HG02973 (cell line): ENCODE measurements around the gene RAB3A.
"Not testable (repeated sequence)": the region's sequence is repeated elsewhere in the genome, so short reads cannot be mapped to it uniquely, and the experiment has no call there.

Experiments
- ATAC-seq: cut with Tn5 transposase; IDR thresholded peaks from one replicate; pipeline ENCODE4 v1.9.1; 2021; ENCODE audit warnings: moderate library complexity; ENCODE audit not compliant: unreplicated experiment

The RAB3A gene

GRCh38 chr19:18224525-18225354 is 20.9 kb upstream of the RAB3A start:
- peak; percentile 88 for ATAC-seq

GRCh38 chr19:18223860-18224524 is 20.1 kb upstream of the RAB3A start:
- ATAC-seq = peak; percentile 13

- ATAC-seq = no peak
Measured at GRCh38 chr19:18221815-18222725, 18.2 kb upstream of the RAB3A start.

- no peak for ATAC-seq
Measured at GRCh38 chr19:18220632-18221275, 16.9 kb upstream of the RAB3A start.

GRCh38 chr19:18219911-18220631 is 16.2 kb upstream of the RAB3A start:
- no peak for ATAC-seq

- no peak for ATAC-seq
Measured at GRCh38 chr19:18218600-18218999, 14.8 kb upstream of the RAB3A start.

- no peak for ATAC-seq
Measured at GRCh38 chr19:18218159-18218558, 14.3 kb upstream of the RAB3A start.

GRCh38 chr19:18216789-18217188 is 12.9 kb upstream of the RAB3A start:
- no peak for ATAC-seq

GRCh38 chr19:18214779-18215433 is 11.1 kb upstream of the RAB3A start:
- no peak for ATAC-seq

GRCh38 chr19:18211683-18212082 is 7.8 kb upstream of the RAB3A start:
- no peak for ATAC-seq

- ATAC-seq = not testable (repeated sequence)
Measured at GRCh38 chr19:18209912-18210311, 6.1 kb upstream of the RAB3A start.

GRCh38 chr19:18208098-18208951 is 4.5 kb upstream of the RAB3A start:
- ATAC-seq = no peak

GRCh38 chr19:18206018-18206417 is 2.2 kb upstream of the RAB3A start:
- ATAC-seq = no peak

GRCh38 chr19:18205200-18205892 is 1.5 kb upstream of the RAB3A start:
- no peak for ATAC-seq

- ATAC-seq = peak; percentile 1
Measured at GRCh38 chr19:18204394-18205199, 755 bp upstream of the RAB3A start.

- ATAC-seq = peak; percentile 6
Measured at GRCh38 chr19:18203408-18203862, 407 bp downstream of the RAB3A start.

GRCh38 chr19:18202778-18203407 is 949 bp downstream of the RAB3A start:
- no peak for ATAC-seq
